ENCODE results near the gene CBFA2T3.

Gene CBFA2T3

DNA sequence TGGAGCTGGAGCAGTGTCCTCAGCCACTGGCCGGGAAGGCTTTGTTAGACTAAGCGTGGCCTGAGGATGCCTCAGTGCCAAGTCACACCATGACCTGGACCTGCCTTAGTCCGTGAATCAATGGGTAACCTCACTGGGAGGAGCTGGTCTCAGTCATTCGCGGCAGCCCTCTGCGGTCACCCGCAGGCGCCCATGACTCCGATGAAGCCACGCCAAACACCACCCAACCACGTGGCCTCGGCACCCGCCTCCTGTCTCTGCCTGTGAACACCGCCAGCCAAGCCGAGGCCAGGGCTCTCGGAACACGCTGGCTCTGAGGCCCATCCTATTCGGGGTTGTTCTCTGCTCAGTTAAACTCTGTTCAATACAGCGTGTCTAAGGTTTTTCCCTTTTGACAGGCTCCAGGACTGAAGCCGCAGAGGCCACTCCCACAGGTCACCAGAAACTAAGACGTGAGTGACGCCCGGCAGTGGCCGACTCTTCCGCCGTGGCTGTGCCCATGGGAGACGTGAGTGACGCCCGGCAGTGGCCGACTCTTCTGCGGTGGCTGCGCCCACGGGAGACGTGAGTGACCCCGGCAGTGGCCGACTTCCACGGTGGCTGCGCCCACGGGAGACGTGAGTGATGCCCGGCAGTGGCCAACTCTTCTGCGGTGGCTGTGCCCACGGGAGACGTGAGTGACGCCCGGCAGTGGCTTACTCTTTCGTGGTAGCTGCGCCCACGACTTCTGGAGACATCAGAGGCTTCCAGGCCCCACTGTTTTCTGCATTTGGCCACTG is 93.7 kb downstream of the CBFA2T3 start:
- Histone ChIP-seq H3K4me1 (ENCODE audit: insufficient read depth, low read length) (no peaks in the 10 kb centered on the region), H3K27me3 (ENCODE audit: control insufficient read depth in 1 of 2, insufficient read depth in 2 of 2, low read length in 2 of 2) (peaks cover 0 to 24% of the 10 kb centered on the region in 2 donors), H3K9ac (ENCODE audit: low read length) (no peak overlapping the region), H3K9me3 (ENCODE audit: low read length) (no peaks in the 10 kb centered on the region), H3K4me3 (ENCODE audit: low read depth in 1 of 2, low read length in 2 of 2) (no peak overlapping the region), H3K36me3 (ENCODE audit: insufficient read depth, low read length) (no peaks in the 10 kb centered on the region), H3K27ac (ENCODE audit: low read depth, low read length) (no peak overlapping the region)

DNA sequence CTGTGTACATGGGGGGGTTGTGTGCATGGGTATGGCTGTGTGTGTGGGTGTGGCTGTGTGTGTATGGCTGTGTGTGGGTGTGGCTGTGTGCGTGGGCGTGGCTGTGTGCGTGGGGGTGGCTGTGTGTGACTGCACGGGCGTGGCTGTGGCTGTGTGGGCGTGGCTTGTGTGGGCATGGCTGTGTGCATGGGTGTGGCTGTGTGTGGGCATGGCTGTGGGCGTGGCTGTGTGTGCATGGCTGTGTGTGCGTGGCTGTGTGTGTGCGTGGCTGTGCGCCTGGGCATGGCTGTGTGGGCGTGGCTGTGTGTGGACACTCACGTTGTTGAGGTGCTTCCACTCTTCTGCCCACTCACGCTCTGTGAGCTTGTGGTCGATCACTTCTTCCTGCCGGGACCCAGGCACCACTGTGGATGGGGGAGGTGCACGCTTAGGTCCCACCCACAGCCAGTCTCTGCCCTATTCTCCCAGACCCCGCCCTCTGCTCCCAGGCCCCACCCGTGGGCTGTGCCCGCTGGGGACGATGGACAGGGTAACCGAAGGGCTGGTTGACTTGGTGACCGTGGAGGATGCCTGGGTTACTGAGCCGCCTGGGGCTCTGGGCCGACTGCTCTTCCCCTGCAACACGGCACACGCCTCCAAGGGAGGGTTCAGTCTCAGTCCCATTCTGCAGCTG is 94.5 kb downstream of the CBFA2T3 start:
- Histone ChIP-seq H3K27ac (ENCODE audit: low read depth, low read length) (no peak overlapping the region), H3K27me3 (ENCODE audit: control insufficient read depth in 1 of 2, insufficient read depth in 2 of 2, low read length in 2 of 2) (peaks cover 0 to 24% of the 10 kb centered on the region in 2 donors), H3K36me3 (ENCODE audit: insufficient read depth, low read length) (no peaks in the 10 kb centered on the region), H3K9me3 (ENCODE audit: low read length) (no peaks in the 10 kb centered on the region), H3K4me3 (ENCODE audit: low read depth in 1 of 2, low read length in 2 of 2) (no peak overlapping the region), H3K9ac (ENCODE audit: low read length) (no peak overlapping the region), H3K4me1 (ENCODE audit: insufficient read depth, low read length) (no peaks in the 10 kb centered on the region)

DNA sequence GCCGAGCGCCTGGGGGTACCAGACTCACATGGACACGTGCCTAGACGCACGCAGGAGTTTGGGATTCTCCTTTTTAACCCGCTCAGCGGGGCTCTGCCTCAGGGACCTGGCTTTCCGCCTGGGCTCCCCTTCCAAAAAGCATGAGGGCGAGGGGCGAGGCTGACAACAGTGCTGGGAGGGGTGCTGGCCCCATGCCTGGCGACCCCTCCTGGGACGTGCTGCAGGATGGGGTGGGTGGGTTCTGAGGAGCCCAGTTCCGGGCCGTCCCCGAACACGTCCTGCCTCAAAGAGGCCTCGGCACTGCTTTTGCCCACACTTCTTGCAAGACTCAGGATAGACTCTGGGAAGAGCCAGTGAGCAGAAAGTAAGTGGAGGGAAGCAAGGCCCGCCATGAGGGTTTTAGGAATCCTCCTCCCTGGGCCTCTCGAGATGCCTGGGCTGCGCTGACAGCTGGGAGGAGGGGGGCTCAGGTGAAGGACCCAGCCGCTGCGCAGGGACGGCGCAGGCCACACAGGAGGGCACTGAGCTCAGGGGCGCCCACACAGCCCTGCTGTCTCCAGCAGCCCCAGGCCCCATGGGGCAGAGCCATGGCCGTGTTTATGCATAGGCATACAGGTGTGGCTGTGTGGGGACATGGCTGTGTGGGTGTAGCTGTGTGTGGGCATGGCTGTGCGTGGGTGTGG is 95.2 kb downstream of the CBFA2T3 start:
- Histone ChIP-seq H3K27ac (ENCODE audit: low read depth, low read length) (no peak overlapping the region), H3K9me3 (ENCODE audit: low read length) (no peaks in the 10 kb centered on the region), H3K36me3 (ENCODE audit: insufficient read depth, low read length) (no peaks in the 10 kb centered on the region), H3K9ac (ENCODE audit: low read length) (no peak overlapping the region), H3K4me1 (ENCODE audit: insufficient read depth, low read length) (no peaks in the 10 kb centered on the region), H3K4me3 (ENCODE audit: low read depth in 1 of 2, low read length in 2 of 2) (no peak overlapping the region), H3K27me3 (ENCODE audit: control insufficient read depth in 1 of 2, insufficient read depth in 2 of 2, low read length in 2 of 2) (peaks cover 0 to 24% of the 10 kb centered on the region in 2 donors)

DNA sequence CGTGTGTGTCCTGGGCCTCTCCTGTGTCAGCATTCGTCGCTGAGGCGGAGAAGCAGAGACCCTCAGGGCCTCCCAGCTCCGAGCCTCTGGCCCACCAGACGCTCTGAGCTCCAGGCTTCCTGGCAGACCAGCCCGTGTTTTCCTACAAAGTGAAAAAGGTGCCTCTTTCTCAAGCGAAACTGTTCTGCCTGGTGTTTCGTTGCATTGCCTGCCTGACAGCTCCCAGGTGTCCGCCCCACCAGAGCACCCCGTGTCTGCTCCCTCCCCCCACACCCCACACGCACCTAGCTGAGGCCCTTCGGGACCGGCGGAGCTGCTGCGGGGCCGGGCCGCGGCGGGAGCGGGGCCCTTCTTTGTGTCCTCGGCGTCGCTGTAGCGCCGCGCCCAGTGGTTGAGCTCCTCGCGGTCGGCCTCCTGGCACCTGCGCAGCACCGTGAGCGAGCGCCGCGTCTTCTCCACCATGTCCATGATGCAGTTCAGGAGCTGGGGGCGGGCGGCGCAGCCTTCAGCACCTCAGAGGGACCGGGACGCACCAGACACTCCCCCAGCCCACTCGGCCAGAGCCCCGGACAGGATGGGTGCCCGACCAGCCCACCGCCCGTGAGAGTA is 95.9 kb downstream of the CBFA2T3 start:
- Histone ChIP-seq H3K9me3 (ENCODE audit: low read length) (no peaks in the 10 kb centered on the region), H3K4me1 (ENCODE audit: insufficient read depth, low read length) (no peaks in the 10 kb centered on the region), H3K9ac (ENCODE audit: low read length) (no peak overlapping the region), H3K27ac (ENCODE audit: low read depth, low read length) (no peak overlapping the region), H3K4me3 (ENCODE audit: low read depth in 1 of 2, low read length in 2 of 2) (no peak overlapping the region), H3K27me3 (ENCODE audit: control insufficient read depth in 1 of 2, insufficient read depth in 2 of 2, low read length in 2 of 2) (peaks cover 0 to 24% of the 10 kb centered on the region in 2 donors), H3K36me3 (ENCODE audit: insufficient read depth, low read length) (no peaks in the 10 kb centered on the region)

DNA sequence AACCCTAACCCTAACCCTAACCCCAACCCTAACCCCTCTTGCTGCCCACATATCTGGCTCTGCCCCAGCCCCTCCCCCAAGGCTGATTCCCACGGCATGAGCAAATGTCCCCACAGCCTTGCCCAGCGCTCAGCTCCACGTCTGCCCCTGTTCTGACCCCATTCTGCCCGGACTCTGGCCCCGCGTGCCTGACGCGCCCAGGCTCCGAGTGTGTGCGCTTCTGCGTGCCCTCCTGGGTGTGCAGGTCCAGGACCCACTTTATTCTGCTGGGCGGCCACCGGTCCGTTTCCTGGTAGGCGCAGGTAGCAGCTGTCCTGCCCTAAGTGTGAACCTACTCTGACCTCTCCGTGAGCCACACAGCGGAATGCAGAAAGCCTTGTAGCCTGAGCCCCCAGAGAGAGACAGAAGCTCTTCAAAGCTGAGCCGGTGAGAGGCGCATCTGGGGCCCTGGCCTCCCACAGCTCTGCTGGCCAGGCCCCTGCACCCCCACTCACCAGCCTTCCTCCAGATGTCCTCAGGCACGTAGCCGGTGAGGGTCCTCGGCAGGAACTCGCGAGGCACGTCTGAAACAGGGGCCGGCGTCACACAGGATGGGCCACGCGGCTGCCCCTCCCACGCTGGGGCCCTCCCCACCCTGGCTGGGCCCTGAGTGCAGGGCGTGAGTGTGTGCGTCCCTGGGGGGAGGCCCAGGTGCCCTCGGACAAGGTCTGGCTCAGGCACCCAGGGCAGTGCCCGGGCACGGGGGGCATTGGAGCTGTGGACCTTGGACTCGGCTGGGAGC is 96.6 kb downstream of the CBFA2T3 start:
- Histone ChIP-seq H3K9ac (ENCODE audit: low read length) (no peak overlapping the region), H3K27me3 (ENCODE audit: control insufficient read depth in 1 of 2, insufficient read depth in 2 of 2, low read length in 2 of 2) (peaks cover 0 to 24% of the 10 kb centered on the region in 2 donors), H3K4me3 (ENCODE audit: low read depth in 1 of 2, low read length in 2 of 2) (no peak overlapping the region), H3K27ac (ENCODE audit: low read depth, low read length) (no peak overlapping the region), H3K36me3 (ENCODE audit: insufficient read depth, low read length) (no peaks in the 10 kb centered on the region), H3K4me1 (ENCODE audit: insufficient read depth, low read length) (no peaks in the 10 kb centered on the region), H3K9me3 (ENCODE audit: low read length) (no peaks in the 10 kb centered on the region)

DNA sequence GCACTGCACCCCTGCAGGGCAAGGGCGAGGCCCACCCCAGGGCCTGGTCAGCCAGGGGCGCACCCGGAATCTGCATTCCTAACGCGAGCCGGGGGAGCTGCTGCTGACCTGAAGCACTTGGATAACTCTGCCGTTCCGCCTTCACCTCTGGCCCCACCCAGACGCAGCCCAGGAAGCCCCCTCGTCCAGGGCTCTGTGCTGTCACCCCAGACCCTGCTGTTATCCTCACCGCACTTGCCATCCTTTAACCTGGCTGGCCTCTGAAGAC is 97.3 kb downstream of the CBFA2T3 start:
- Histone ChIP-seq H3K9ac (ENCODE audit: low read length) (no peak overlapping the region), H3K4me3 (ENCODE audit: low read depth in 1 of 2, low read length in 2 of 2) (no peak overlapping the region), H3K4me1 (ENCODE audit: insufficient read depth, low read length) (no peaks in the 10 kb centered on the region), H3K9me3 (ENCODE audit: low read length) (no peaks in the 10 kb centered on the region), H3K36me3 (ENCODE audit: insufficient read depth, low read length) (no peaks in the 10 kb centered on the region), H3K27me3 (ENCODE audit: control insufficient read depth in 1 of 2, insufficient read depth in 2 of 2, low read length in 2 of 2) (peaks cover 0 to 24% of the 10 kb centered on the region in 2 donors), H3K27ac (ENCODE audit: low read depth, low read length) (no peak overlapping the region)

DNA sequence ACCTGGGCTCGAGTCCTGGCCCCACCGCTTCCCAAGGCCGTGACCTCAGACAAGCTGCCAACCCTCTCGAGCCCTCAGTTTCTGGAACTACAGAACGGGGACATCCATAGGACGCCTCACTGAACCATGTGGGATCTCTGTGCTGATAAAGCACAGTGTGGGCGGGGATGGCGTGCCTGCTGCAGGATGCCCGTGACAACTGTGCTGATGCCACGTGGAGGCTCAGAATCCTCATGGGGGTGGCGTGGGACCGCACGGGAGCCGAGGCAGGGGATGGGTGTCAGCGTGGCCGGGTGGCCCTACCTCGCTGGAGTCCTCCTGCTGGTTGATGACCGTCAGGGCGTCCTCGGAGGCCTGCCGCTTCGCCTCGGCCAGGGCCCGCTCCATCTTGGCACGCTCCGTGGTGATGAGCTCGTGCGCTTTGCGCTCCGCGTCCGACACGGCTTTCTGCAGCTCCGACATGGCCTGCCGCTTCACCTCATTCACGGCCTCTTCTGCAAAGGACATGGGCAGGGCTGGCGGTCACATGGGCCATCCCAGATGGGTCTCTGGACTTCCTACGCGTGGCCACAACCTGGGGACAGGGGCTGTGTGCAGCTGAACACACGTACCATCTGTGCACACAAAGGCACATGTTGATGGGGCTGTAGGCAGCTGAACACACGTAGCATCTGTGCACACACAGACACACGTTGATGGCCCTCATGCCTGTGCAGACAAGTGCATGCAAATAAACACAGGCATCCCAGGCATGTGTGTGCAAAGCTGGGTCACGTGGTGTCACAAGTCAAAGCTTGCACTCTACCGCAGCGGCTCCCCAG is 97.8 kb downstream of the CBFA2T3 start:
- H3K4me1 ChIP-seq (ENCODE audit: insufficient read depth, low read length) = no peaks in the 10 kb centered on the region
- H3K9ac ChIP-seq (ENCODE audit: low read length) = no peak overlapping the region
- H3K36me3 ChIP-seq (ENCODE audit: insufficient read depth, low read length) = no peaks in the 10 kb centered on the region
- no peak overlapping the region for H3K4me3 ChIP-seq (ENCODE audit: low read depth in 1 of 2, low read length in 2 of 2)
- H3K9me3 ChIP-seq (ENCODE audit: low read length) = no peaks in the 10 kb centered on the region
- H3K27ac ChIP-seq (ENCODE audit: low read depth, low read length) = no peak overlapping the region
- H3K27me3 ChIP-seq (ENCODE audit: control insufficient read depth in 1 of 2, insufficient read depth in 2 of 2, low read length in 2 of 2) = peaks cover 0 to 24% of the 10 kb centered on the region in 2 donors

DNA sequence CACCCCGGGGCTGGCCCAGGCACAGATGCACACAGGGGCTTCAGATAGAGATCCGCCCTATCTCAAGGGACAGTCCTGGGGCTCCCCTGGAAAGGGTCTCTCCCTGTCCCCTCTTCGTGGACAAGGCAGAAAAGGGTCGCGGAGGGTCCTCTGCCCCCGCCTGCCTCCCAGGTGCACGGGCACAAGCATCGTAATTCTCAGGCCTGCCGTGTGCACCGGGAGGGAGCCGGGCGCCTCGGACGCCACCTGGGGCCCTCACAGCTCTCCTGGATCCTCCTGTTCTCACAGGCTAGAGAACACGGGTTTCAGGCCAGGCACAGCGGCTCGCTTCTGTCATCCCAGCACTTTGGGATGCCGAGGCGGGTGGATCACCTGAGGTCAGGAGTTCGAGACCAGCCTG is 98.7 kb downstream of the CBFA2T3 start:
- Histone ChIP-seq H3K4me3 (ENCODE audit: low read depth in 1 of 2, low read length in 2 of 2) (no peak overlapping the region), H3K36me3 (ENCODE audit: insufficient read depth, low read length) (no peaks in the 10 kb centered on the region), H3K27ac (ENCODE audit: low read depth, low read length) (no peak overlapping the region), H3K9me3 (ENCODE audit: low read length) (no peaks in the 10 kb centered on the region), H3K4me1 (ENCODE audit: insufficient read depth, low read length) (no peaks in the 10 kb centered on the region), H3K9ac (ENCODE audit: low read length) (no peak overlapping the region), H3K27me3 (ENCODE audit: control insufficient read depth in 1 of 2, insufficient read depth in 2 of 2, low read length in 2 of 2) (peaks cover 0 to 24% of the 10 kb centered on the region in 2 donors)

DNA sequence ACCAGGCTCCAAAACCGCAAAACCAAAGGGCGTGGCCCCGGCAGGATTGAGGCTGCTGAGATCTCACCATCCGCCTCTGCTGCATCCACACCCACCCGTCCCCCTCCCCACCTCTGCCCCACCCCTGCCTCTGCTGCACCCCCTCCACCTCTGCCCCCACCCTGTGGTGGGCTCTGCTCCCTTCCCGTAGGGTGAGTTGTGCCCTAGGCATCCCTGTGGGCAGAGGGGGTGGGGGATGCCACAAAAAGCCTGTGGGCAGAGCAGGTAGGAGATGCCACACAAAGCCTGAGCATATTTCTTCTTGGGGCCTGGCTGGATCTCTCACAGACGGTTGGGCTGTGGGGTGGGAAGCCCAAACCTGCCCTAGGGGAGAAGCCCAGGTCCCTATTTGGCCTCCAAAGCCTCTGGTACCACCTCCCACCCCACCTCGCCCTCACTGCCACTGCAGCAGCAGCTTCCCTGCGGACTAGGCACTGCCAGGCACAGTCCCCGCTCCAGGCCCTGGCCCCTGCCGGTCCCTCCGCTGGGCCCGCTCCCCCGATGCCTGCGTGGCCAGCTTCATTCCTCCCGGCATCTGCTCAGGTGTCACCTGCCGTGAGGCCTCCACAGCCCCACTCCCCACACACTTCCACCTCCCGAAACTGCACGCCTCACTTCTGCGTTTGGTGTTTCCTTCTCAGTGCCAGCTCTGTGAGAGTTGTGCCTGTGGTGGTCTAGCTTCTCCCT is 99.3 kb downstream of the CBFA2T3 start:
- H3K9me3 ChIP-seq (ENCODE audit: low read length) = no peaks in the 10 kb centered on the region
- no peaks in the 10 kb centered on the region for H3K36me3 ChIP-seq (ENCODE audit: insufficient read depth, low read length)
- H3K27me3 ChIP-seq (ENCODE audit: control insufficient read depth in 1 of 2, insufficient read depth in 2 of 2, low read length in 2 of 2) = peaks cover 0 to 24% of the 10 kb centered on the region in 2 donors
- H3K9ac ChIP-seq (ENCODE audit: low read length) = no peak overlapping the region
- H3K27ac ChIP-seq (ENCODE audit: low read depth, low read length) = no peak overlapping the region
- no peaks in the 10 kb centered on the region for H3K4me1 ChIP-seq (ENCODE audit: insufficient read depth, low read length)
- no peak overlapping the region for H3K4me3 ChIP-seq (ENCODE audit: low read depth in 1 of 2, low read length in 2 of 2)

DNA sequence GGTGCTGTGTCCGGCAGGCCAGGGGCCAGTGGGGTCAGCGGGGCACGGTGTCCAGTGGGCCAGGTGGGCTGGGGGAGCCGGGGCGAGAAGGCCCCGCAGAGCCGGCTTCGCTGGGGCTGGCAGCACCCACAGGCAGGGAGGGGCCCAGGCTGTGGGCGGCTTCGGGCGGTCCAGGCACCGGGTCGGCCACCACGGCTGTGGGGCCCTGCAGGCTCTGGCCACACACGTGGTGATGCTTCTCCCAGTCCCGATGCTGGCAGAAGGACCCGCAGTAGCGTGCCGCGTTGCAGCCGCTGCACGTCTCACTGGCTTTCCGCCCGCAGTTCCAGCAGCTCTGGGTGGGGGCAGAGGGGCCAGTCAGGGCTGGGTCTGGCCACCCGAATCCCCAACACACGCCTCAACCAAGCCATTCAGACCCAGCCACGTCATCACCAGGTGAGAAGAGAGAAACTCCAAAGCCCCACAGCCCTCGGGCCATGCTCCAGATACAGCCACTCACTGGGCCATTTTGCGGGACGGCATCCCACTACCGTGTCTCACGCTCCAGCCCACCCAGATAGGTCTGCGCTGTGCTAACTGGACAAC is 100.0 kb downstream of the CBFA2T3 start:
- H3K27ac ChIP-seq (ENCODE audit: low read depth, low read length) = no peak overlapping the region
- H3K9me3 ChIP-seq (ENCODE audit: low read length) = no peaks in the 10 kb centered on the region
- H3K36me3 ChIP-seq (ENCODE audit: insufficient read depth, low read length) = no peaks in the 10 kb centered on the region
- peaks cover 0 to 21% of the 10 kb centered on the region in 2 donors for H3K27me3 ChIP-seq (ENCODE audit: control insufficient read depth in 1 of 2, insufficient read depth in 2 of 2, low read length in 2 of 2)
- H3K4me1 ChIP-seq (ENCODE audit: insufficient read depth, low read length) = no peaks in the 10 kb centered on the region
- no peak overlapping the region for H3K9ac ChIP-seq (ENCODE audit: low read length)
- no peak overlapping the region for H3K4me3 ChIP-seq (ENCODE audit: low read depth in 1 of 2, low read length in 2 of 2)
